Measurements from ENCODE around the gene GALNT17.
A peak's percentile ranks its signal among the peaks of the same experiment; 100 is the strongest.

The GALNT17 gene

DNA sequence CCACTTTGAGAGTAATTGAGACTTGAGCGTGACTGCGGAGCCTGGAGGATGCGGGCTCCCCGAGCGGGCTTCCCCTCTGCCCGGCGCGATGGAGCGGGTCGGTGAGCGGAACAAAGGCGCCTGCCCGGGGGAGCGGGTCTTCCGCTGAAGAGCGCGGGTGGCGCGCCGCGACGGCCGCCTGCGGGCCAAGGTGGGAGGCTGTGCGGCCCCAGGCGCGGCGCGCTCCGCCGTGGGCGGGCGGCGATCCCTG lies at the start of gene GALNT17:
GALNT17 (plus strand) TSS at position 18 of the 250 bp plus-strand sequence.
- DNase-seq (ENCODE audit: low spot score), result no peak

GRCh38 chr7:71095266-71095860 lies 36.6 kb upstream of the GALNT17 start:
- DNase-seq (ENCODE audit: low spot score), result peak; percentile 71

GRCh38 chr7:71096351-71096750 lies 35.6 kb upstream of the GALNT17 start:
- peak; percentile 90 for DNase-seq (ENCODE audit: low spot score)

GRCh38 chr7:71106226-71106625 lies 25.7 kb upstream of the GALNT17 start:
- DNase-seq (ENCODE audit: low spot score), result no peak

DNA sequence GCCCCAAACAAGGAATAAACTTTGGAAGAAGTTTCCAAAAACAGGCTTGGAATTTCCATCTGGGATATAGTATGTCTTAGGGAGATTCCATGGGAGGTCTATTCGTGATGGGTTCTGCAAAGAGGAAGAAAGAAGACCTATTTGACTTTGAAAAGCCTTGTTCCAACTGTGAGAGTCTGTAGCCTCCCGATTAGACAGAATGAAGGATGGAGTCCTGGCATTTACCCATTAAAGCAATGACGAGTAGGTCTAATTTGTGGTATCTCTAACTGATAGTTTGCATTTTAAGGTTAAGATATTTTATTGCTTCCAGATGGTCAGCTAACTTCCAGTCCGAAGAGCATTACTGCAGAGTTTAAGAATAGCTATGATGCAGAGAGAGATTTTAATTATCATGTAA lies 19.5 kb upstream of the GALNT17 start:
- no peak for DNase-seq (ENCODE audit: low spot score)

DNA sequence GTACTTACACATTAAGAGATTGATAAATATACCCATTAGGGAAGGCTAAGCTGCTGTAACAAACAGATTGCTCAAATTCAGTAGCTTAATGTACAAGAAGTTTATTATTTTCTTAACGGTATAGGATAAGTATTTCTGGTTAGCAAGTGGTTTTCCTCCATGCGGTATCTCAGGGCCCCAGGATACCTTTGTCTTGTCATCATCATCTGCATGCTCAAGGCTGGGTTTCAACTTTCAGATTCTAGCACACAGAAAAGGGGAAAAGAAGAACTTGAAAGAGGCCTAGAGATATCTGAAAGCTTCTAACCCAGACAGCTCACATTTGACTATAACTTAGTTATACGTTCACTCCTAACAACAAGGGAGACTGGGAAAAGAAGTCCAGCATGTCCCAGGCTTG lies 11.8 kb upstream of the GALNT17 start:
- DNase-seq (ENCODE audit: low spot score), result no peak

DNA sequence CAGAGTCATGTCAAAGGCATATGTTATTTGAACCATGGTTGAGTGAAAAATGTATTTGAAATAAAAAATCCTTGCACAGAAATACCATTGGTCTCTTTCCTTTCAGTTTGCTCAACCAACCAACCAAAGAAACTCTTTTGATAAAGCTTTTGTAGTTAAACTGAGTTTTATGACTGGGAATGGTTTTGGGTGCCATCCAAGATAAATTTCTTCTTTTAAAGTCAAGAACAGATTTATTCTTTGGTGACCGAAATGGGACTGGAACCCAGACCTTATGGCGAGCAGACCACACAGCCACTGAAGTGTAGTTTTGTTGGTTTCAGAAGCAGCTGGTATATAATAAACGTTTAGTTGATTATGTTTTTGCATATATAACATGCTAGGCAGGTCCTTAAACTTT lies 2.8 kb upstream of the GALNT17 start:
- no peak for DNase-seq (ENCODE audit: low spot score)

DNA sequence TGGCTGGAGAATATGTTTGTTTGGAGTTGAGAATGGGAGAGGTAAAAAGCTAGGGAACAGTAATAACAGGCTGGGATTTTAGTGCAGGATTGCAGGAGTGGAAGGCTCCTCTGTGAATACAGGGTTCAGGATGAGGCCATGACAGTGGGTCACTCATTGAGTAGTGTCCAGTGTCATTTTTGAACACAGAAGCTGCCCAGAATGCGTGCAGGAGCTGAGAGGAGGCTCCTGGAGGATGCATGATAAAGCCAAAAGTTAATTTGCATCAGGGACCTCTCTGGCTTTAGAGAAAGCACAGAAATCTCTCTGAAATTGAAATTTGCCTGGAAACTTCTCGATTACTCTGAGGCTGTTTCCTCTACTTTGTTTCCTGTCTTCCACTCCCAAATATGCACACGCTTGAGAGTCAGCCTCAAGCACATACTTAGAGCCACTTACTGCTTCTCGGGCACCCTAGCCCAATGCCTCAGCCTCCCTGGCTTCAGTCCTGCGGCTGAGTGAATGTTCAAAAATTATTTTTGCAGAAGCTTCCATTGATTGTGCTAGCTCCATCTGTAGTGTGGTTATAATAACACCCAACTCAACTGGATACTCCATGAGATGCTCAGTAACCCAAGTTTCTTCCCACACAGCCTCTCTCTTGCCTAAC lies 1.8 kb upstream of the GALNT17 start:
- peak; percentile 13 for DNase-seq (ENCODE audit: low spot score)

- peak; percentile 79 for DNase-seq (ENCODE audit: low spot score)
Observed at GRCh38 chr7:71131256-71132126, 453 bp upstream of the GALNT17 start.

GRCh38 chr7:71132377-71133231 lies 660 bp downstream of the GALNT17 start:
- peak; percentile 50 for DNase-seq (ENCODE audit: low spot score)

GRCh38 chr7:71133232-71133622 lies 1.3 kb downstream of the GALNT17 start:
- no peak for DNase-seq (ENCODE audit: low spot score)

- peak; percentile 13 for DNase-seq (ENCODE audit: low spot score)
Observed at GRCh38 chr7:71133856-71134255, 1.9 kb downstream of the GALNT17 start.

DNA sequence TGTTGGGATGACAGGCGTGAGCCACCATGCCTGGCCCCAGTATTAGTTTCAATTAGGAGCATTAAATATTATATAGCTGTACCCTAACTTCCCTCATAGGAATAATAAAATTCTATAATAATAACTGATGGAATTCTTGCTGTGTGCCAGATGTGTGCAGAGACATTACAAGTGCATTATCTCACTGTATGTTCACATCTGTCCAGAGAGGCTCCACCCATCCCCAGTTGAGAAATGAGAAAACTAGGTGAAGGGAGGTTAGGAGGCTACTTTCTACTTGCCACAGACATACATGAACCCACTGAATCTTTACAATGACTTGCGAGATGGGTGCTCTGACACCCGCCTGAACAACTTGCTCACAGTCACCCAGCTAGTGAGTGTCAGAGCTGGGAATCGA lies 3.2 kb downstream of the GALNT17 start:
- no peak for DNase-seq (ENCODE audit: low spot score)

GRCh38 chr7:71135663-71136062 lies 3.7 kb downstream of the GALNT17 start:
- peak; percentile 52 for DNase-seq (ENCODE audit: low spot score)

DNA sequence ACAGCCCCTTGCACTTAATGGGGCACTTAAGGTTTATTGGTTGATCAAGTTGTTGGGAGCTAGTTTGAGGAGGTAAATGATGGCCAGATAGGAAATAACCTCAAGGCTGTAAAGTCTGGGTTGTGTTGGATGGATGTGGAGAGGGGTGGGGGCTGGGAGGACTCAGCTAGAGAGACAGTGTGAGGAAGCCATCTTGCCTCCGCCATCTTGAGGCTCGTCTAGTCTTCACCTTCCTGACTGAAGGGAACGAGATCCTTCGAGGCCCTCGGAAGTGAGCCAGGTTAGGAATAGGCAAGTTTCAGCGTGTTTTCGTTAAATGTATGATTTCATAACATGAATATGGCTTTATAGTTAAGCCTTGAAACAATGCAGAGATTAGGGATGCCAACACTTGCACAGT lies 5.5 kb downstream of the GALNT17 start:
- no peak for DNase-seq (ENCODE audit: low spot score)

DNA sequence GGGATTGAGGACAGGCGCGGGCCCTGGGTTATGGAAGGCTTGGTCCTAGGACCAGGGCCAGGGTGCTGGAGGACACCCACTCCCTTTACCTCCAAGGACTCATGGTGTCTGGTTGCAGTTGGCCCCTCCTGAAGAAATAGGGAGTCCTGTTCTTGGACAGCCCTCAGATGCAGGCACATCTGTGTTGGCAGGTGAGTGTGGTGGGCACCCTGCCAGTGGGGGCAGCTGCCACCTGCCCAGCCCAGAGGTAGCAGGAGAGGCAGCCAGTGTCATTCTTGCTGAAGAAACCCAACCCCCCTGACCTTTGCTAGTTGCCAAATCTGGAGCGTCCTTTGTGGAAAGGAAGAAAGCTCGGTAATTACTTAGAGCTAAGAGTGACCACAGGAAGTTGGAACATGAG lies 8.3 kb downstream of the GALNT17 start:
- no peak for DNase-seq (ENCODE audit: low spot score)

DNA sequence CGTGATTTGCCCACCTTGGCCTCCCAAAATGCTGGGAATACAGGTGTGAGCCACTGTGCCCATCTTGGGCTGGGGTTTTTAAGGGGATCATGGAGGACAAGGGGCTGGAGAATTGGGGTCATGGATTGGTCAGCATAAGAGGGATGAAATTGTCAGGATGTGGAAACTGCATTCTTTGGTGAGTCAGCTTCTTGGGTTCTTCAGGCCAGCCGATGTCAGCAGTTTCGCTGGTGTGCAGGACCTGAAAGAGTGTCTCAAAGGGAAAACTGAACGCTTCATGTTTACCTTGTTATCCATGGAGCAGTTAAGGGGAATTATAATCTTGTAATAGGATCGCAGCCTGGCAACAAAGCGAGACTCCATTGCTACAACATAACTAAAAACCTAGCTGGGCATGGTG lies 13.0 kb downstream of the GALNT17 start:
- no peak for DNase-seq (ENCODE audit: low spot score)

- DNase-seq (ENCODE audit: low spot score), result peak; percentile 64
Observed at GRCh38 chr7:71145906-71146901, 14.3 kb downstream of the GALNT17 start.

DNA sequence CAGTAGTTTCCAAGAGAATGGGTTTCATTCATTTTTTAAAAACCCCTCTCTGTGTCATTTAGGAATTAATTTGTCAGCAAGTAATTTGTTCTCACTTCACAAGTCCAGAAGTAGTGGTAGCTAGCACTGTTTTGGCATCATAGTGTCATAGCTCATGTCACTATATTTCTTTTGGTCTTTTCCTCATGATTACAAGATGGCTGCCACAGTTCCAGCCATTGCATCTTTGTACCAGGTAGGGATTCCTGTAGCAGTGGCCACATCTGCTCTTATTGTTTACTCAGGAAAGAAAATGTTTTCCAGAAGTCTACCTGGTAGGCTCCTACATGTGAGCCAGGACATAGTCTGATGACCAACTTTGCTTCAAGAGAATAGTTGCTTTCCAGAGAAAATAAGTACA lies 16.2 kb downstream of the GALNT17 start:
- DNase-seq (ENCODE audit: low spot score), result no peak

GRCh38 chr7:71155236-71155635 lies 23.3 kb downstream of the GALNT17 start:
- DNase-seq (ENCODE audit: low spot score), result no peak

GRCh38 chr7:71157757-71158156 lies 25.8 kb downstream of the GALNT17 start:
- DNase-seq (ENCODE audit: low spot score), result no peak

Data from cerebellar cortex (tissue), 1 donor.